Fibroblast of the aortic adventitia (primary cell): Measurements from ENCODE around the gene TMEM132D. TPM values are rescaled to one million over a fixed set of nuclear protein-coding genes. Genes with fewer than 3 reads are reported as not detected.

ENCODE experiments used
- DNase-seq: peaks from one replicate; pipeline ENCODE4 v3.0.0-alpha.2; 2010; ENCODE audit warnings: low read depth
- H3K4me3 ChIP-seq: 2 replicates; pipeline ENCODE4 v1.5.1; 2011; ENCODE audit warnings: low read depth, mild to moderate bottlenecking, control low read depth, low read length, moderate library complexity
- total RNA-seq: library from RNA; depleted of rRNA; stranded (reverse); fragments of >200 nt; gene quantifications from 2 replicates; pipeline ENCODE4 v1.2.3, GENCODE V29; 2012; ENCODE audit warnings: low replicate concordance
- TF ChIP-seq, protein P1 (sequence below): IDR thresholded peaks from 2 replicates; pipeline ENCODE4 v1.5.1; 2011; ENCODE audit warnings: mild to moderate bottlenecking, low read length, control low read depth, inconsistent platforms; ENCODE audit not compliant: insufficient read depth

TMEM132D gene
- total RNA-seq, 1 donor: not detected

DNA sequence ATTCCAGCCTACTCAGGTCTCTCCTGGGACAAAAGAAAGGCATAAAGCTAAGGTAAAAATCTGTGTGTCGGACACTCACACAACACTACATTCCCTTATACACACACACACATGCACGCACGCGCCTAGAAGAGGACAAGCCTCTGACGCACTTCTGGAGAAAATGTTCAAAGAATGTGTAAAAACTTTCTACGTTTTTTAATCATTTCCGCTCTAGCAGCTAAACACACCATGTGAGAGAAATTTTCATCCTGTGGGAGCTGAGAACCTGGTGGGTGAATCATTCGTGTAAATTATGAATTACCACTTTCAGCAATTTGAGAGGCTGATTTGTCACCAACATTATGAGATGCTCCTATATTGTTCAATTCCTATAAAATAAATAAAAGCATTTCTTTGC, 494.5 kb downstream of the TMEM132D start:
- TF ChIP-seq, protein P1, sequence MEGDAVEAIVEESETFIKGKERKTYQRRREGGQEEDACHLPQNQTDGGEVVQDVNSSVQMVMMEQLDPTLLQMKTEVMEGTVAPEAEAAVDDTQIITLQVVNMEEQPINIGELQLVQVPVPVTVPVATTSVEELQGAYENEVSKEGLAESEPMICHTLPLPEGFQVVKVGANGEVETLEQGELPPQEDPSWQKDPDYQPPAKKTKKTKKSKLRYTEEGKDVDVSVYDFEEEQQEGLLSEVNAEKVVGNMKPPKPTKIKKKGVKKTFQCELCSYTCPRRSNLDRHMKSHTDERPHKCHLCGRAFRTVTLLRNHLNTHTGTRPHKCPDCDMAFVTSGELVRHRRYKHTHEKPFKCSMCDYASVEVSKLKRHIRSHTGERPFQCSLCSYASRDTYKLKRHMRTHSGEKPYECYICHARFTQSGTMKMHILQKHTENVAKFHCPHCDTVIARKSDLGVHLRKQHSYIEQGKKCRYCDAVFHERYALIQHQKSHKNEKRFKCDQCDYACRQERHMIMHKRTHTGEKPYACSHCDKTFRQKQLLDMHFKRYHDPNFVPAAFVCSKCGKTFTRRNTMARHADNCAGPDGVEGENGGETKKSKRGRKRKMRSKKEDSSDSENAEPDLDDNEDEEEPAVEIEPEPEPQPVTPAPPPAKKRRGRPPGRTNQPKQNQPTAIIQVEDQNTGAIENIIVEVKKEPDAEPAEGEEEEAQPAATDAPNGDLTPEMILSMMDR: no peak
- no peak for DNase-seq
- H3K4me3 ChIP-seq: no peak overlapping the region

DNA sequence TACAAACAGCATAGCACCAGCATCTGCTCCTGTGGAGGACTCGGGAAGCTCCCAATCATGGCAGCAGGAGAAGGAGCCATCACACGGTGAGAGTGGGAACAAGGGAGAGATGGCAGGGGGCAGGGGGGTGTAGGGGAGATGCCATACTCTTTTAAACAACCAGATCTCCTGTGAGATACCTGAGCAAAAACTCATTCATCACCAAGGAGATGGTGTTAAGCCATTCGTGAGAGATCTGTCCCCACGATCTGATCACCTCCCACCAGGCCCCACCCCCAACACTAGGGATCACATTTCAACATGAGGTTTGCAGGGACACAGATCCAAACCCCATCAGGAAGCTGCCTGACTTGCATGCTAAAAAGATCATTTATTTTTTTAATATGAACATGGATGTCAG, 499.3 kb downstream of the TMEM132D start:
- no peak for DNase-seq
- no peak overlapping the region for H3K4me3 ChIP-seq
- TF ChIP-seq, protein P1: no peak

DNA sequence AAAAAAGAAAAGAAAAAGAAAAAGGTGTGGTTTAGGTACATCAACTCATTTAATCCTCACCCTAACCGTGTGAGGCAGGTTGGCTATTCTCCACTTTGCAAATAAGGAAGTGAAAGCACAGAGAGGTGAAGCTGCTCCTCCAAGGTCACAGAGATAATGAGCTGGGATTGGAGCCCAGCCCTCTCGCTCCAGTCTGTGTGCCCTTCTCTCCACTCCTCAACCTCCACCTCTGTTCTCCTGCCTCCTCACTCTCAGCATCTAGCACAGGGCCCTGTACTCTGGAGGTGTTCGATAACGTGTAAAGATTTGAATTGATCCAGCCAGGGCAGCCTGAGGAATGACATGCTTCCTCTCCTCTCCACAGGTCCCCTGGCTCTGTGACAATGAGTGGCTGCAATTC, 502.3 kb downstream of the TMEM132D start:
- TF ChIP-seq, protein P1: no peak
- H3K4me3 ChIP-seq: no peak overlapping the region
- DNase-seq: no peak

DNA sequence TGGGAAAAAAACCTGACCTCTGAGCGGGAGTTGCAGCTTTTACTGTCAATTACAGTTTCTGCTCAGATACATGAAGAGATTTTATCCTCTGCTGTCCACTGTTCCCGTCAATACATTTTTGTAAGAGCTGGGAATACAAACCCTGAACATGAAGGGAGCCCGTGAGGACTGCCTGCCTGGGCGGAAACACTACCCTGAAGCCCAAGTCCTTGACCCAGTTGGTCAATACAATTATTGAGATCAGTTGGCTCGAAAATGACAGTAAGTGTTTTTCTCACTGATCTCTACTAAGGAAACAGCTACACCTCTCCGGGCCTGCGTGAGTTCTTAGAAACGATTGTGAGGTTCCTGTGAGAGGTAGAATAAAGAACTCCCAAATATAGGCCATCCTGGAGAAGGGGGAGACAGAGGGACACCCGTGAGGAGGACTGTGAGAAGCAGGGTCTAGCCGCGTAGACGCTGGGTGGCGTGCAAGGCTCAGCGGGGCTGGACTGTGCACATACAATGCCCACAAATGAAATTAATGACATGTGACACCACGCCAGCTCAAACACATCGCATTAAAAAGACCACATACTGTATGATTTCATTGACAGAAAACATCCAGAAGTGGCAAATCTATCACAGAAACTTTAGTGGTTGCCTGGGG, 509.5 kb downstream of the TMEM132D start:
- TF ChIP-seq, protein P1: no peak
- DNase-seq: no peak
- H3K4me3 ChIP-seq: no peak overlapping the region

DNA sequence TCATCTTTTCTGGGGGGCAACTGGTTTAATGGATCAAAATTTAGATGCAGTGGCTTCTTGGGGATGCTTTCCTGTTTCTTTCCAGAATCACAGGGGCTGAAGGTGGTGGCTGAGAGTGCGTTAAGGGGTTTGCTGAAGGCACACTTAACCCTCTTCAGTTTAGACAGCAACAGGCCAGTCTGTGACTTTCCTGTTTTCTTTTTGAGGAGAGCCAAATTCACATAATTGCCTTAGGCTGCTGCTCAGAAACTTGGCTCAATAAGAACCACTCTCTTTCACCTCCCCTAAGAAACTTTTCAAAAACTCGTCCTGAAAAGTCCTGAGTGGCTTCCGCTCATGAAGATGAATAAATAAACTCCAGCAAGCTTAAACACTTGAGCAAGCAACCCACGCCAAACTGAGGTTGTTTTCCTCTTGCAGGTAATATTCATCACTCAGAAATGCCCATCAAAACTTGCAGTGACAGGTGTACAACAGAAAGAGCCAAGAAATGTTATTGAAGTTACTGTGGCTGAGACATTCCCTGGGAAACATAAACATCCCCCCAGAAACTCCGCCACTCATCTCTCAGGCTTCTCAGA, 510.4 kb downstream of the TMEM132D start:
- TF ChIP-seq, protein P1: no peak
- no peak overlapping the region for H3K4me3 ChIP-seq
- DNase-seq: no peak

DNA sequence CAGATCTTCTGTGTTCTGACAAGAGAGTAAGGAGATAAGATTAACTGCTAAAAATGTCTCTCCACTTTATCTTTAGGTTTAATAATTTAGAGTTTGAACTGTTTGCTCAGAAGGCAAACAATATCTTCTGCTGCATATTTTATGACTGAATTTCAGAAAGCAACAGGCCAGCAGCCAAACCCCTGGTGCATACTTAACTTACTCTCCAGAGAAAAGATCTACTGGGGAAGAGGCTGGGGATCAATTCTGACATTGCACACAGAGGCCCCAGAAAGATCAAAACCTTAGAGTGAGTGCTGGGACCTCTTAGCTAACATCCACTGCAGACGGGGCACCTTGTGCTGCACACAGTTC, 518.2 kb downstream of the TMEM132D start:
- H3K4me3 ChIP-seq: no peak overlapping the region
- no peak for DNase-seq
- TF ChIP-seq, protein P1: no peak

DNA sequence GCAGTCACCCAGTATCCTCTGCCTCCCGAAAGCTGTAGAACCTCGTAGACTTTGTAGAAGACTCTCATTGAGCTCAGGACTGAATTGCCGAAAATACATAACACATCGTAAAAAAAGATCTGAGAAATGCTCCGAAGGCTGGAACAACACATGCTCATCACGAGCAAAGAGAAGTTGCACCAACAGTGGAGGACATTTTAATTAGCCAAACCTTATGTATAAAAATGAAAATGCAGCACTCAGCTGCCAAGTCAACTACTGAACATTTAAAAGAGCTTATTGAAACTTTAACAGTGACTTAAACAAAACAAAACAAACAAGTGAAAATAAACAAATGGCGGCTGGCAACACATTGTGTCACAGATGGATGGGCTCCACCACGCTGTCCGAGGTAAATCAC, 519.9 kb downstream of the TMEM132D start:
- TF ChIP-seq, protein P1: no peak
- DNase-seq: no peak
- no peak overlapping the region for H3K4me3 ChIP-seq
